Activated CD8-positive, alpha-beta memory T cell treated with anti-CD3 and anti-CD28 coated beads, Interleukin-2, amount 10 ng/mL, durations not matched to agents 7 days and 5 days (primary cell): ENCODE data around the gene PIGQ. TPM values are rescaled to one million over a fixed set of nuclear protein-coding genes. Genes with fewer than 3 reads are reported as not detected.
A peak's percentile ranks its signal among the peaks of the same experiment; 100 is the strongest.

Source experiments
- ATAC-seq: fragments of 150-1000 bp; cut with Tn5 transposase; one replicate; pipeline ENCODE4 v1.10.0; 2021; ENCODE audit warnings: moderate library complexity
- CTCF ChIA-PET: fragments of 350-600 bp; sonication (Branson Sonifier 250); formaldehyde crosslinking; loops from one replicate; lab custom pipeline; 2021; ENCODE audit warnings: antibody characterized with exemption; lab: Charles Lee
- DNase-seq: peaks from one replicate; pipeline ENCODE4 v3.0.0-alpha.2; 2020
- H3K27ac Mint-ChIP-seq: one replicate; pipeline ENCODE4 v1.8.0; 2021; ENCODE audit warnings: mild to moderate bottlenecking, mixed read lengths
- H3K27me3 Mint-ChIP-seq: one replicate; pipeline ENCODE4 v1.8.0; 2021; ENCODE audit warnings: mixed read lengths
- H3K36me3 Mint-ChIP-seq: one replicate; pipeline ENCODE4 v1.8.0; 2021; ENCODE audit warnings: mild to moderate bottlenecking, mixed read lengths
- H3K4me1 Mint-ChIP-seq: one replicate; pipeline ENCODE4 v1.8.0; 2021; ENCODE audit warnings: mixed read lengths
- H3K4me3 Mint-ChIP-seq: one replicate; pipeline ENCODE4 v1.8.0; 2021; ENCODE audit warnings: mild to moderate bottlenecking, moderate library complexity, mixed read lengths
- H3K9me3 Mint-ChIP-seq: one replicate; pipeline ENCODE4 v1.8.0; 2022; ENCODE audit warnings: low read depth, mixed read lengths
- total RNA-seq, 2 experiments: library from RNA; stranded (reverse); gene quantifications; one replicate each; pipeline ENCODE4 v1.2.3, GENCODE V29; 2021

The PIGQ gene
- total RNA-seq, 2 experiments from 2014 or later: 38.8 to 41.0 TPM

DNA sequence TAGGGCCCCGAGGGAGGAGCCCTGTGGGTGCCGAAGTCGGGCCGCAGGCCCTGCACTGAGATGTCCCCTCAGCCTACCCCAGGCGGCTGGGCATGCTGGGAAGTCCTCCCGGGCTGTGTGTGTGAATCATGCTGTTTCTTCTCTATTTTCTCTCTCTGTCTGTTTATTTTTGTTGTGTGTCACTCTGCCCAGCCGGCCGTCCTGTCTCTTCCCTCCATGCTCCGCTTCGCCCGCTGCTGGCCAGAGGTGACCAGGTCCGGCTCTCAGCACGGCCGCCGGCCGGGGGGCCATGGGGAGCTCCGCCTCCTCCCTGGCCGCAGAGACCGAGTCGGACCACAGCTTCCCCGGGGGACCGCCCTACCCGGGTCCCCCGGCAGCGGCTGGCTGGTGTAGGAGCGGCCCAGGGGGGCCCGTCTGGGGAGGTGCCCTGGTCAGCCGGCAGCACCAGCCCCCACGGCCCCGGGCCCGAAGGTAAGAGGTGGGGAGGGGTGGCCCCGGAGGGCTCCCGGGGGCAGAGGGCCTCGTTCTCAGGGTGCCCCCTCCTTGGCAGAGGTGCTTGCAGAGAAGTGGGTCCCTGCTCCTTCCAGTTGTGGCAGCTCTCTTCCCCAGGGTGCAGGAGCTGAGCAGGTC lies 29.8 kb upstream of the PIGQ start:
- peaks cover 16% of the 10 kb centered on the region for H3K36me3 Mint-ChIP-seq

DNA sequence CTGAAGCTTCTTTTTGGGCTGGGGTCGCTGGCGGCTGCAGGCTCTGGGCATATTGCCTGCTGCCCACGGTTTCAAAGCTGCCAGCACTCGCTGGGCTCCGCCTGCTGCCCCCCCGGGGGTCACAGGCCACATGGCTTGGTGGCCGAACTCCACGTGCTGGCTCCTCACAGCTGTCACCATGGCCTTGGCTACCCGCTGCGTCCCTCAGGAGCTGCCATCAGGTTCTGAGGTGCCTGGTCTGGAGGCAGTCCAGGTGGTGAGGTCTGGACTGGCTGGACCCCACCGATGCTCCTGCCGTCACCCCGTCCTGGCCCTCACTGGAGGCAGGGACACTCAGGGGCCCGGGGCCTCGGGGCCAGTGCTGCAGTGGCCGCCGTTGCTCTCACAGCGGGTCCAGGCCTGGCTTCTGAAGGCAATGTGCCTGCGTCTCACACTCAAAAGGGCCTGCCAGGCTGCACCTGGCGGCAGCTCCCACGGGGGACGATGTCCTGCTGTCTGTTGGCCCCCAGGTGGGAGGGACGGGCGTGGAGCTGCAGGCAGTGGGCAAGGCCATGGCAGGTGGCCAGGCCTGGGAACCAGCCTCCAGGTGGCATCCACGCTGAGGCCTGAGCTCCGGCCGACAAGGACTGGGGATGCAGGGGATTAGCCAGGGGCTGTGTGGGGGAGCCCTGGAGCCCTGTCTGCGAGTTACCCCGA lies 29.0 kb upstream of the PIGQ start:
- Mint-ChIP-seq H3K4me1 (peaks cover 5% of the 10 kb centered on the region), H3K27me3 (no peaks in the 10 kb centered on the region), H3K4me3 (no peak overlapping the region), H3K36me3 (peaks cover 16% of the 10 kb centered on the region), H3K9me3 (no peaks in the 10 kb centered on the region), H3K27ac (no peak overlapping the region)
- ATAC-seq: no peak
- no peak for DNase-seq
- CTCF ChIA-PET: no interaction called here

More for the DNA sequence above, 29.8 kb upstream of the PIGQ start:
- no peak overlapping the region for H3K4me3 Mint-ChIP-seq
- CTCF ChIA-PET: no interaction called here
- no peaks in the 10 kb centered on the region for H3K9me3 Mint-ChIP-seq
- DNase-seq: no peak
- H3K27me3 Mint-ChIP-seq: no peaks in the 10 kb centered on the region
- no peak overlapping the region for H3K27ac Mint-ChIP-seq
- peaks cover 5% of the 10 kb centered on the region for H3K4me1 Mint-ChIP-seq
- no peak for ATAC-seq

DNA sequence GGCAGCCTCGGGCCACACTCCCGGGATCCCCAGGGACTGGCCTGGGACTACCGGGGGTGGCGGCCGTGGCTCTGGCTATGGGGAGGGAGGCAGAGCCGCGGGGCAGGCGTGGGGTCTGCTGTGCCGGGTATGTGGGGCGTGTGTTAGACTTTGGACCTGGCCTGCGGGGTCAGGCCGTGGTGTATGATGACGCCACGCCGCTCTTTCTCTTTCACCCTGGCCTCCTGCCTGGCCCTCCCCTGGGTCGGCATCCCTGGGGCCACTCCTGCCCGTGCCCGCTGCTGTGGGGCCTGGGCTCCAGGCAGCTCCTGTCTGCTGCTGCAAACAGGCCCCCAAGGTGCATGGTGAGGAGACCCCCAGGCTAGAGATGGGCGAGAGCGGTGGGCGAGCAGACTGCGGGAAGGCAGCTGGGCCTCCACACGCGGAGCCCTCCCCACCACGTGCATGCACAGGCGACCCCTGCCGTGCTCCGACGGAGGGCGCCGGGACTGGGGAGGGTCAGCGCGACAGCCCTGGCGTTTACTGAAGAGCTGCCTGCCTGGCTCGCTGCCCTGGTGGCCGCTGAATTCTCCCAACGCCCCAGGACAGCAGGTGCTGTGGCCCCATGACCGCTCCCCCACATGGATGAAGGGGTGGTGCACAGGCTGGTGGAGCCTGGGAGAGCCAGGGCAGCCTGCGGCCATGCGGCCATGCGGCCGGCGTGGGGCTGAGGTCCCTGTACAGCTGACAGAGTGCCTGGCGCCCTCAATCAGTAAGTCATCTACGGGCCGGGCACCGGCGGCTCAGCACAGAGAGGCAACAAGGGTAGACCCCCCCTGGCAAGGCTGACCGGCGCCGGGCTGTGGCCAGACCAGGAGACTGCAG lies 26.2 kb upstream of the PIGQ start:
- DNase-seq (no peak), ATAC-seq (no peak)
- peaks cover 10% of the 10 kb centered on the region for H3K36me3 Mint-ChIP-seq
- peaks cover 8% of the 10 kb centered on the region for H3K4me1 Mint-ChIP-seq
- no peak overlapping the region for H3K4me3 Mint-ChIP-seq
- no peak overlapping the region for H3K27ac Mint-ChIP-seq
- H3K9me3 Mint-ChIP-seq: no peaks in the 10 kb centered on the region
- no peaks in the 10 kb centered on the region for H3K27me3 Mint-ChIP-seq
- CTCF ChIA-PET: no interaction called here

DNA sequence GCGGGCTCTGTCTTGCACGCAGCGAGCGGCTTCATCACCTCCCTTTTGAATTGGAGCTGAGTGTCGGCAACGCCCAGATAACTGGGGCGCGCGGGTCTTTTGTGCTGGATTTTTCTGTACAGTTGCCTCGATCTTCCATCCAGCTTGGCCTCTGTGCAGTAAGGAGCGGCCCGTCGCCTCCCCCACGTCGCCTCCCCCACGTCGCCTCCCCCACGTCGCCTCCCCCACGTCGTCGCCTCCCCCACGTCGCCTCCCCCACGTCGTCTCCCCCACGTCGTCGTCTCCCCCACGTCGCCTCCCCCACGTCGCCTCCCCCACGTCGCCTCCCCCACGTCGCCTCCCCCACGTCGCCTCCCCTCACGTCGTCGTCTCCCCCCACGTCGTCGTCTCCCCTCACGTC lies 25.3 kb upstream of the PIGQ start:
- DNase-seq (no peak), ATAC-seq (no peak)
- Mint-ChIP-seq H3K27me3 (no peaks in the 10 kb centered on the region), H3K4me1 (peaks cover 8% of the 10 kb centered on the region), H3K4me3 (no peak overlapping the region), H3K27ac (no peak overlapping the region), H3K36me3 (peaks cover 8% of the 10 kb centered on the region), H3K9me3 (no peaks in the 10 kb centered on the region)
- CTCF ChIA-PET: no interaction called here

DNA sequence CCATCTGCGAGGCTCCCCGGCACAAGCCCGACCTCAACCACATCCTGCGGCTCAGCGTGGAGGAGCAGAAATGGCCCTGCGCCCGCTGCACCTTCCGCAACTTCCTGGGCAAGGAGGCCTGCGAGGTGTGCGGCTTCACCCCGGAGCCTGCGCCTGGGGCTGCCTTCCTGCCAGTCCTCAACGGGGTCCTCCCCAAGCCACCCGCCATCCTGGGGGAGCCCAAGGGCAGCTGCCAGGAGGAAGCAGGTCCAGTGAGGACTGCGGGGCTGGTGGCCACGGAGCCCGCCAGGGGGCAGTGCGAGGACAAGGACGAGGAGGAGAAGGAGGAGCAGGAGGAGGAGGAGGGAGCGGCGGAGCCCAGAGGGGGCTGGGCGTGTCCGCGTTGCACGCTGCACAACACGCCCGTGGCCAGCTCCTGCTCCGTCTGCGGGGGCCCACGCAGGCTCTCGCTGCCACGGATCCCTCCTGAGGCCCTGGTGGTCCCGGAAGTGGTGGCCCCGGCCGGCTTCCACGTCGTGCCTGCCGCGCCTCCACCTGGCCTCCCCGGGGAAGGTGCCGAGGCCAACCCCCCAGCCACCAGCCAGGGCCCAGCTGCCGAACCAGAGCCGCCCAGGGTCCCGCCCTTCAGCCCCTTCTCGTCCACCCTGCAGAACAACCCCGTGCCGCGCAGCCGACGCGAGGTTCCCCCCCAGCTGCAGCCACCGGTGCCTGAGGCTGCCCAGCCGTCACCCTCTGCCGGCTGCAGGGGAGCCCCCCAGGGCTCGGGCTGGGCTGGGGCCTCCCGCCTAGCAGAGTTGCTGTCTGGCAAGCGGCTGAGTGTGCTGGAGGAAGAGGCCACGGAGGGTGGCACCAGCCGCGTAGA lies 22.6 kb upstream of the PIGQ start:
- DNase-seq (peak; percentile 59), ATAC-seq (peak; percentile 62)
- CTCF ChIA-PET: no interaction called here
- no peaks in the 10 kb centered on the region for H3K27me3 Mint-ChIP-seq
- H3K9me3 Mint-ChIP-seq: no peaks in the 10 kb centered on the region
- peaks cover 3% of the 10 kb centered on the region for H3K36me3 Mint-ChIP-seq
- no peak overlapping the region for H3K27ac Mint-ChIP-seq
- no peak overlapping the region for H3K4me3 Mint-ChIP-seq
- peaks cover 5% of the 10 kb centered on the region for H3K4me1 Mint-ChIP-seq

DNA sequence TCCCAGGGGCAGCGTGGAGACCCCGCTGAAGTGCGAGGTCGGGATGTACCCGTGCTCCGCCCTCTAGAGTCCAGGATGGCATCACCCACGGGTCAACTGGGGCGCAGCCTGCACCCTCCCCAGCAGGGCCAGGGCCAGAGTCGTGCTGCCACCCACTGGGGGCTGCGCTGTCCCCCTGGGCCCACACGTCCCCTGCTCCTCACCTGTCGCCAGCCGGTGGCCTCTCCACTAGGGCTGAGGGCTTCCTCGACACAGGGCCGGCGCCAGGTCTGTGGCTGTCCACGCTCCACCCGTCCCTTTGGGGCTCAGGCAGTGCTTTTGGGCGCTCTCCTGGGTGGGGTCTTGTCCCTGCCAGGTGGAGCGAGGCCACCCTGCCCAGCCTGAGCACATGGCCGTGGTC lies 21.2 kb upstream of the PIGQ start:
- no peak for DNase-seq
- no peaks in the 10 kb centered on the region for H3K27me3 Mint-ChIP-seq
- CTCF ChIA-PET: no interaction called here
- H3K36me3 Mint-ChIP-seq: no peaks in the 10 kb centered on the region
- H3K4me1 Mint-ChIP-seq: peaks cover 2% of the 10 kb centered on the region
- H3K9me3 Mint-ChIP-seq: no peaks in the 10 kb centered on the region
- ATAC-seq: no peak
- no peak overlapping the region for H3K27ac Mint-ChIP-seq
- no peak overlapping the region for H3K4me3 Mint-ChIP-seq

DNA sequence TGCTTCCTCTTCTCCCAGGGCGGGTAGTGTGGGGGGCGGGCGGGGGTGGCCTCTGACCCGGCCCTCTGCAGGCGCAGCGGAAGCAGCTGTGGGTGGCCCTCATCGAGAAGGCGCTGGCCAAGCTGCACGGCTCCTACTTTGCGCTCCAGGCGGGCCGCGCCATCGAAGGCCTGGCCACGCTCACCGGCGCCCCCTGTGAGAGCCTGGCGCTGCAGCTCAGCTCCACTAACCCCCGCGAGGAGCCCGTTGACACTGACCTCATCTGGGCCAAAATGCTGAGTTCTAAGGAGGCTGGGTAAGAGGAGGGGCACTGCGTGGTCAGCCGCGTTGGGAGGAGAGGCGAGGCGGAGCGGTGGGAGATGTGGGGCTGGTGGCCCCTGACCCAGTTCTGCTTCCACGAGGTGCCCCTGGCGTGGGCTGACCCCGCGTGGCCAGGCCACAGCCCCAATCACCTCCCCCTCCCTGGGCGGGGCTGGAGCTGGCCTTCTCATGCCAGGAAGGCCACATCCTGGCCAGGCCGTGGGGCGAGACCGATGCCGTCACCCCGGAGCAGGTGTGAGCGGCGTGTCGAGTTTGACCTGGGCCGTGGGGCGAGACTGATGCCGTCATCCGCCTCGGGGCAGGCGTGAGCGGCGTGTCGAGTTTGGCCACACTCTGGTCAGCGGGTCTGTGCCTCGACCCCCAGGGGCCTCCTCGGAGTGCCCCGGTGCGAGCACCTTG lies 20.1 kb upstream of the PIGQ start:
- CTCF ChIA-PET: no interaction called here
- H3K27ac Mint-ChIP-seq: no peak overlapping the region
- no peak for ATAC-seq

DNA sequence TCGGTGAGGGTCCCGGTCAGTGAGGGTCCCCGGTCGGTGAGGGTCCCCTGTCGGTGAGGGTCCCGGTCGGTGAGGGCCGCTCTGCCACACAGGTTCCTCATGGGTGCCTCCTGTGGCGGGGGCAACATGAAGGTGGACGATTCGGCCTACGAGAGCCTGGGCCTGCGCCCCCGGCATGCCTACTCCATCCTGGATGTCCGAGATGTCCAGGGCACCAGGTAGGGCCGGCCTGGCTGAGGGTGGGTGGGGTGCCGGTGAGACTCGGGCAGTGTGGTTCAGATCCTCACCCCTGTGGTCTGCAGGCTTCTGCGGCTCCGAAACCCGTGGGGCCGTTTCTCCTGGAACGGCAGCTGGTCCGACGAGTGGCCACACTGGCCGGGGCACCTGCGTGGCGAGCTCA lies 18.6 kb upstream of the PIGQ start:
- peaks cover 2% of the 10 kb centered on the region for H3K4me1 Mint-ChIP-seq
- no peaks in the 10 kb centered on the region for H3K27me3 Mint-ChIP-seq
- CTCF ChIA-PET: no interaction called here
- no peaks in the 10 kb centered on the region for H3K36me3 Mint-ChIP-seq
- no peaks in the 10 kb centered on the region for H3K9me3 Mint-ChIP-seq
- no peak overlapping the region for H3K4me3 Mint-ChIP-seq
- H3K27ac Mint-ChIP-seq: no peak overlapping the region
- no peak for ATAC-seq
- no peak for DNase-seq

More for the DNA sequence above, 20.1 kb upstream of the PIGQ start:
- DNase-seq: no peak
- Mint-ChIP-seq H3K4me3 (no peak overlapping the region), H3K4me1 (peaks cover 2% of the 10 kb centered on the region), H3K9me3 (no peaks in the 10 kb centered on the region), H3K27me3 (no peaks in the 10 kb centered on the region), H3K36me3 (no peaks in the 10 kb centered on the region)

DNA sequence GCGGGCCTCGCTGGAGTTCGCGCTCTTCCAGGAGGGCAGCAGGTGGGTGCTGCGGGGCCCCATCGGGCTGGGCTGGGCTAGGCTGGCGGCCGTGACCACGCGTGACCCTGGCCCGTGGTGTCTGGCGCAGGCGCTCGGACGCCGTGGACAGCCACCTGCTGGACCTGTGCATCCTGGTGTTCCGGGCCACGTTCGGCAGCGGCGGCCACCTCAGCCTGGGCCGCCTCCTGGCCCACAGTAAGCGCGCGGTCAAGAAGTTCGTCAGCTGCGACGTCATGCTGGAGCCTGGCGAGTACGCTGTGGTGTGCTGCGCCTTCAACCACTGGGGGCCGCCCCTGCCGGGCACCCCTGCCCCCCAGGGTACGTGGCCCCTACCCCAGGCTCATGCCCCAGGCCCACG lies 17.6 kb upstream of the PIGQ start:
- no peaks in the 10 kb centered on the region for H3K9me3 Mint-ChIP-seq
- DNase-seq: no peak
- H3K27me3 Mint-ChIP-seq: no peaks in the 10 kb centered on the region
- H3K4me3 Mint-ChIP-seq: no peak overlapping the region
- no peak overlapping the region for H3K27ac Mint-ChIP-seq
- H3K4me1 Mint-ChIP-seq: no peaks in the 10 kb centered on the region
- CTCF ChIA-PET: no interaction called here
- ATAC-seq: no peak
- H3K36me3 Mint-ChIP-seq: no peaks in the 10 kb centered on the region

DNA sequence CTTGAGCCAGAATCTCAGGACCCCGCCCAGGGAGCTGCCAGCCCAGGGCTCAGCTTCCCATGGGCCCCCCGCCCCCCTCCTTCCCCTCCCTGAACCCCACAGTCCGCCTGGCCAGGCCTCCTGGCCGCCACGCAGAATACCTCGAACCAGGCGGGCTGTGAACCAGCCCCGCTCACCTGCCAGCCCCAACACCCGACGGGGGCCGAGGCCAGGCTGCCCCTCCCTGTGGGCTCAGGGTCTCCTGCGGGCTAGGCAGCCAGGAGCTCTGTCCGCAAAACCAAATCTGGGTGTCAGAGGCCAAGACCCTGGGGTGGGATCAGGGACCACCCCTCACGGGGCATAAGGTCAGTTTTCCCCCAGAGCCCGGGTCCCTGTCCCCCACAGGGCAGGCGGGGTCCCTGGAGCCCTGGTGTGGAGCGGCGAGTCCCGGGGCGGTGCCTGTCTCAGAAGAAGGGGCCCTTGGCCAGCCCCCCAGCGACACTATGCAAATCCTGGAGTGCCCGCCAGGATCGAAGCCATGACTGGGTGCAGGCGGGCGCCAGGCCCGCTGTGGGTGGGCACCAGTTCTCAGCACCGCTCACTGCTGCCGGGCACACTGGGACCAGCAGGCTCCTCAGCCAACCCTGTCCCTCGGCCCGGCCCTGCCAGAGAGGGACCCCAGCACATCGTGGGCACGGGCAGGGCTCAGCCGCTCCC lies 16.0 kb upstream of the PIGQ start:
- no peaks in the 10 kb centered on the region for H3K4me1 Mint-ChIP-seq
- CTCF ChIA-PET: no interaction called here
- H3K27ac Mint-ChIP-seq: no peak overlapping the region
- peaks cover 4% of the 10 kb centered on the region for H3K27me3 Mint-ChIP-seq
- no peaks in the 10 kb centered on the region for H3K36me3 Mint-ChIP-seq
- DNase-seq (no peak), ATAC-seq (no peak)
- no peak overlapping the region for H3K4me3 Mint-ChIP-seq
- no peaks in the 10 kb centered on the region for H3K9me3 Mint-ChIP-seq

DNA sequence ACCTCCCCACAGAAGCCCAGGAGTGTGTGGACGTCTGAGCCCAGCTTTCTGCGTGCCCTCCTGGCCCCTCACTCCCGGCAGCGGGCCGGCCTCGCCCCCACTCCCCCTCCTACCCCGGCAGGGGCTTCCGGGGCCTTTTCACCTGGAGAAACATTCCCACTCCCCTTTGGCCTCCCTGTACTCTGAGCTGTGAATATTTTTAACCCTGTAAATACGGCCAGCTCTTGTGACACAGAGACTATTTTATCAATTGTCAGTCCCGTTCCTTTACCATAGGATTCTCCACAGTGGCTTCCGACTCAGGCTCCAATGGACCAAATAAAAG lies 15.5 kb upstream of the PIGQ start:
- Mint-ChIP-seq H3K27ac (no peak overlapping the region), H3K9me3 (no peaks in the 10 kb centered on the region), H3K4me3 (no peak overlapping the region), H3K36me3 (no peaks in the 10 kb centered on the region), H3K27me3 (peaks cover 6% of the 10 kb centered on the region), H3K4me1 (no peaks in the 10 kb centered on the region)
- DNase-seq: no peak
- CTCF ChIA-PET: no interaction called here
- no peak for ATAC-seq

DNA sequence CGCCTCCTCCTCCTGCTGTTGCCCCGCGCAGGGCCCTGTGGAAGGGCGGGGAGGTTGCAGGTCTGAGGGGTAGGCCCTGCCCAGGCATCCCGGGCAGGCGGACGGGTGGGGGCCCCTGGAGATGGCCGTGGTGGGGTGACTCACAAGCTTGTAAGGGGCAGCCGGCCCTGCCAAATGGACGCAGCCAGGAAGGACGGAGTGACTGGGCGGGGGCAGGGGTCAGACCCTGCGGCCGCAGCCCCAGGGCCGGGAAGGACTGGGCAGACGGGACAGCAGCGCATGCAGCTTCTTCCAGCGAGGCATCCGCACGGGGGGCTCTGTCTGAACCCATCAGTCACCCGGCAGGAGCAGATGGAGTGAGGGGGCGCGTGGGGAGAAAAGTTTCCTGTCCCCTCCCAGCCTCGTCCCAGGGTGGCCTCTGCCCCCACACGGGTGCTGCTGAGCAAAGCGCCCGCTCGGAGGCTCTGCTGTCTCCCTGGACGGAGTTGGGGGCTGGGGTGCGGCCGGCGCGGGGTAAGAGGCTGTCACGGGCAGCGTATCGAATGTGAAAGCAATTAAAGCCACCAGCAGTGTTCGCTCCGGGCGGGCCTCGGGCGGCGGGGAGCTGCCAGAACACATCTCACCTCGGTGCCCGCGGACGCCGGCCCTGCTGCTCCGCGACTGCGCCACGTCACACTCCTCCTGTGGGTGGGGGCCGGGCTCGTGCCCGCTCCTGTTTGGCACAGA lies 15.0 kb upstream of the PIGQ start:
- H3K27ac Mint-ChIP-seq: no peak overlapping the region
- no peaks in the 10 kb centered on the region for H3K36me3 Mint-ChIP-seq
- ATAC-seq (no peak), DNase-seq (no peak)
- no peak overlapping the region for H3K4me3 Mint-ChIP-seq
- peaks cover 8% of the 10 kb centered on the region for H3K27me3 Mint-ChIP-seq
- CTCF ChIA-PET: no interaction called here
- H3K9me3 Mint-ChIP-seq: no peaks in the 10 kb centered on the region
- H3K4me1 Mint-ChIP-seq: no peaks in the 10 kb centered on the region
